OCI-LY1 (cell line): ENCODE results near the gene MICOS13.

ENCODE experiments used
- H2AFZ ChIP-seq: fragments of 200-600 bp; sonication (generic), shearing (Covaris generic); 2 replicates; pipeline ENCODE4 v1.6.0; 2014; ENCODE audit warnings: antibody characterized with exemption, mild to moderate bottlenecking, low read length
- H3F3A ChIP-seq: fragments of 200-600 bp; sonication (generic), shearing (Covaris generic); 2 replicates; pipeline ENCODE4 v1.6.0; 2014; ENCODE audit warnings: mild to moderate bottlenecking, antibody characterized with exemption, low read length, moderate library complexity; ENCODE audit not compliant: insufficient read depth
- H3K27ac ChIP-seq: fragments of 200-600 bp; sonication (generic); 2 replicates; pipeline ENCODE4 v1.5.1; 2014; ENCODE audit warnings: low read length, mixed run types, mild to moderate bottlenecking, low read depth; ENCODE audit not compliant: poor library complexity, severe bottlenecking
- H3K27me3 ChIP-seq: fragments of 200-600 bp; sonication (generic); 2 replicates; pipeline ENCODE4 v1.6.0; 2014; ENCODE audit warnings: antibody characterized with exemption, mild to moderate bottlenecking, low read length, moderate library complexity; ENCODE audit not compliant: insufficient read depth
- H3K36me3 ChIP-seq: fragments of 200-600 bp; sonication (generic); 2 replicates; pipeline ENCODE4 v1.6.1; 2014; ENCODE audit warnings: mild to moderate bottlenecking, antibody characterized with exemption, low read length, moderate library complexity, mixed read lengths; ENCODE audit not compliant: insufficient read depth
- H3K4me1 ChIP-seq: fragments of 200-600 bp; sonication (generic); 2 replicates; pipeline ENCODE4 v1.5.1; 2014; ENCODE audit warnings: mild to moderate bottlenecking, low read length, moderate library complexity; ENCODE audit not compliant: insufficient read depth, severe bottlenecking
- H3K4me2 ChIP-seq: fragments of 200-600 bp; sonication (generic), shearing (Covaris generic); 2 replicates; pipeline ENCODE4 v1.6.1; 2014; ENCODE audit warnings: low read length
- H3K4me3 ChIP-seq: fragments of 200-600 bp; sonication (generic); 2 replicates; pipeline ENCODE4 v1.5.1; 2014; ENCODE audit warnings: low read length, low read depth, mild to moderate bottlenecking, mixed read lengths; ENCODE audit not compliant: poor library complexity, severe bottlenecking
- H3K79me2 ChIP-seq: fragments of 200-600 bp; shearing (Covaris generic); 2 replicates; pipeline ENCODE4 v1.6.1; 2016; ENCODE audit warnings: mixed run types, low read length, mixed read lengths; ENCODE audit not compliant: insufficient read depth
- H3K9ac ChIP-seq: fragments of 200-600 bp; sonication (generic), shearing (Covaris generic); 2 replicates; pipeline ENCODE4 v1.6.1; 2014; ENCODE audit warnings: mild to moderate bottlenecking, low read length, mixed read lengths
- H3K9me2 ChIP-seq: fragments of 200-600 bp; sonication (generic), shearing (Covaris generic); 2 replicates; pipeline ENCODE4 v1.6.1; 2014; ENCODE audit warnings: low read depth, mild to moderate bottlenecking, low read length, mixed read lengths
- H3K9me3 ChIP-seq: fragments of 200-600 bp; shearing (Covaris generic); 2 replicates; pipeline ENCODE4 v1.6.1; 2014; ENCODE audit warnings: low read length, mixed read lengths
- H4K20me1 ChIP-seq: fragments of 200-600 bp; sonication (generic), shearing (Covaris generic); 2 replicates; pipeline ENCODE4 v1.6.0; 2016; ENCODE audit warnings: mild to moderate bottlenecking, low read length; ENCODE audit not compliant: insufficient read depth
- CTCF ChIP-seq: fragments of 200-600 bp; sonication (generic), shearing (Covaris generic); IDR thresholded peaks from 2 replicates; pipeline ENCODE4 v1.5.1; 2017; ENCODE audit warnings: mild to moderate bottlenecking, antibody characterized with exemption, low read length, moderate library complexity, mixed read lengths
- EZH2 ChIP-seq: fragments of 200-600 bp; sonication (generic), shearing (Covaris generic); IDR thresholded peaks from 2 replicates; pipeline ENCODE4 v1.8.0; 2017; ENCODE audit warnings: borderline replicate concordance, mixed run types, mild to moderate bottlenecking, antibody characterized with exemption, low read length, moderate library complexity, mixed read lengths

Gene MICOS13

GRCh38 chr19:5645409-5645808, 34.9 kb downstream of the MICOS13 start:
- Histone ChIP-seq H3K79me2 (peaks cover 35% of the 10 kb centered on the region), H3K9me2 (no peaks in the 10 kb centered on the region), H3K4me3 (no peak overlapping the region), H4K20me1 (0 out of 2 replicates have a peak, but pooled peaks cover 3% of the 10 kb centered on the region), H3K27ac (no peak overlapping the region), H3K4me2 (no peak overlapping the region), H3K9ac (no peak overlapping the region), H3F3A (no peaks in the 10 kb centered on the region), H3K4me1 (no peaks in the 10 kb centered on the region), H3K36me3 (peaks cover 91% of the 10 kb centered on the region), H2AFZ (no peak overlapping the region), H3K9me3 (no peaks in the 10 kb centered on the region), H3K27me3 (no peaks in the 10 kb centered on the region)
- TF ChIP-seq CTCF (no peak), EZH2 (no peak)

- Histone ChIP-seq H3F3A (no peaks in the 10 kb centered on the region), H3K36me3 (peaks cover 87% of the 10 kb centered on the region), H3K4me3 (no peak overlapping the region), H3K9ac (no peak overlapping the region), H3K27ac (no peak overlapping the region), H3K4me1 (no peaks in the 10 kb centered on the region), H3K4me2 (no peak overlapping the region), H4K20me1 (0 out of 2 replicates have a peak, but pooled peaks cover 3% of the 10 kb centered on the region), H3K27me3 (no peaks in the 10 kb centered on the region), H2AFZ (no peak overlapping the region), H3K9me2 (no peaks in the 10 kb centered on the region), H3K79me2 (peaks cover 48% of the 10 kb centered on the region), H3K9me3 (no peaks in the 10 kb centered on the region)
- TF ChIP-seq EZH2: no peak
- TF ChIP-seq CTCF: no peak
Measured at GRCh38 chr19:5644037-5644436, 36.3 kb downstream of the MICOS13 start.

GRCh38 chr19:5643060-5643459, 37.3 kb downstream of the MICOS13 start:
- Histone ChIP-seq H4K20me1 (0 out of 2 replicates have a peak, but pooled peaks cover 3% of the 10 kb centered on the region), H3K27ac (no peak overlapping the region), H3K79me2 (peaks cover 57% of the 10 kb centered on the region), H3K36me3 (peaks cover 87% of the 10 kb centered on the region), H3K9me3 (no peaks in the 10 kb centered on the region), H3K4me1 (no peaks in the 10 kb centered on the region), H2AFZ (no peak overlapping the region), H3K4me2 (no peak overlapping the region), H3F3A (no peaks in the 10 kb centered on the region), H3K9ac (no peak overlapping the region), H3K27me3 (no peaks in the 10 kb centered on the region), H3K4me3 (no peak overlapping the region), H3K9me2 (no peaks in the 10 kb centered on the region)
- no peak for TF ChIP-seq EZH2
- no peak for TF ChIP-seq CTCF
